SK-N-MC (cell line): Measurements from ENCODE around the gene WDR27.
"Not testable (repeated sequence)": the region's sequence is repeated elsewhere in the genome, so short reads cannot be mapped to it uniquely, and the experiment has no call there.

Source experiments
- DNase-seq: peaks from one replicate; pipeline ENCODE4 v3.0.0-alpha.2; 2011; ENCODE audit warnings: low read depth, low spot score
- H3K27ac ChIP-seq: fragments of 200-600 bp; sonication (generic); 2 replicates; pipeline ENCODE4 v1.5.1; 2016; ENCODE audit warnings: mixed run types
- H3K36me3 ChIP-seq: fragments of 200-600 bp; sonication (generic); 2 replicates; pipeline ENCODE4 v1.6.1; 2017; ENCODE audit warnings: antibody characterized with exemption, low read length, mixed read lengths; ENCODE audit not compliant: insufficient read depth
- H3K4me3 ChIP-seq: fragments of 200-600 bp; sonication (generic); 2 replicates; pipeline ENCODE4 v1.5.1; 2016
- H3K9ac ChIP-seq: fragments of 200-600 bp; sonication (generic); 2 replicates; pipeline ENCODE4 v1.8.0; 2017; ENCODE audit warnings: mixed run types, mixed read lengths; ENCODE audit not compliant: insufficient read length
- H3K9me3 ChIP-seq: fragments of 200-600 bp; sonication (generic); 2 replicates; pipeline ENCODE4 v1.6.1; 2017; ENCODE audit warnings: low read depth, mild to moderate bottlenecking, antibody characterized with exemption, low read length, moderate library complexity, mixed read lengths
- EZH2 ChIP-seq: fragments of 200-600 bp; sonication (generic); IDR thresholded peaks from one replicate; pipeline ENCODE4 v1.6.1; 2017; ENCODE audit warnings: antibody characterized with exemption
- FOXP2 ChIP-seq: optimal IDR thresholded peaks from 2 replicates; pipeline ENCODE3; 2011; ENCODE audit warnings: mild to moderate bottlenecking, moderate library complexity; ENCODE audit not compliant: insufficient read depth; ENCODE audit errors: extremely low read length, control extremely low read depth
- POLR2AphosphoS5 ChIP-seq: IDR thresholded peaks from 2 replicates; pipeline ENCODE4 v1.6.1; 2012; ENCODE audit warnings: mild to moderate bottlenecking, low read depth, low read length, borderline replicate concordance

WDR27 gene

GRCh38 chr6:169604076-169604475, 97.8 kb downstream of the WDR27 start:
- H3K9ac ChIP-seq: no peak overlapping the region
- TF ChIP-seq EZH2: no peak
- TF ChIP-seq POLR2AphosphoS5: no peak
- TF ChIP-seq FOXP2: no peak
- H3K27ac ChIP-seq: no peak overlapping the region
- peaks cover 10% of the 10 kb centered on the region for H3K36me3 ChIP-seq
- no peaks in the 10 kb centered on the region; the same call in 1 of the 2 replicates for H3K9me3 ChIP-seq
- H3K4me3 ChIP-seq: no peak overlapping the region
- no peak for DNase-seq

GRCh38 chr6:169601129-169601528, 100.7 kb downstream of the WDR27 start:
- DNase-seq, H3K4me3 ChIP-seq, H3K9ac ChIP-seq, H3K27ac ChIP-seq, H3K9me3 ChIP-seq: not testable (repeated sequence)
- peaks cover 16% of the 10 kb centered on the region for H3K36me3 ChIP-seq

DNA sequence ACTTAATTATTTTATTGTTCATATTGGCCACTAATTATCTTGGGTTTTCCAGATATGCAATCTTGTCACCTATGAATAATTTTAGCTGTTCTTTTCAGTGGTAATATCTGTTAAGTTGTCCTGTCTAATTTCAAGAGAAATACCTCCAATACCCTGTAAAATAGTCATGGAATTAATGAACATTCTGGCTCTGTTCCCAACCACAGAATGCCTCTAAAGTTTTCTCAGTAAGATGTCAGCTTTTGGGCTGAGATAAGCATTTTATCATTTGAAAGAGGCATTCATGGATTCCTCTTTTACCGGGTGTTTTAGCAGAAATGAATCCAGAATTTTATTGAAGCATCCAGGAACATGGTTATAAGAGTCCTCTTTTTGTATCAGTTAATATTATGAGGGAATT, 109.3 kb downstream of the WDR27 start:
- Histone ChIP-seq H3K9ac (peak overlapping the region; percentile 14), H3K27ac (peak overlapping the region; percentile 81), H3K9me3 (no peaks in the 10 kb centered on the region), H3K4me3 (peak overlapping the region; percentile 56), H3K36me3 (peaks cover 6% of the 10 kb centered on the region; the same call in 1 of the 2 replicates)
- peak; percentile 86 for DNase-seq
- TF ChIP-seq FOXP2 (no peak), POLR2AphosphoS5 (peak; percentile 46; the same call in 1 of the 2 replicates), EZH2 (no peak)

- TF ChIP-seq EZH2 (no peak), POLR2AphosphoS5 (no peak), FOXP2 (no peak)
- DNase-seq: no peak
- Histone ChIP-seq H3K36me3 (no peaks in the 10 kb centered on the region), H3K9me3 (no peaks in the 10 kb centered on the region), H3K9ac (no peak overlapping the region), H3K4me3 (no peak overlapping the region), H3K27ac (no peak overlapping the region)
Measured at GRCh38 chr6:169591616-169592015, 110.2 kb downstream of the WDR27 start.

- Histone ChIP-seq H3K4me3 (no peak overlapping the region), H3K9ac (no peak overlapping the region), H3K9me3 (no peaks in the 10 kb centered on the region), H3K36me3 (peaks cover 4% of the 10 kb centered on the region; the same call in 1 of the 2 replicates), H3K27ac (peak overlapping the region; percentile 80)
- no peak for DNase-seq
- TF ChIP-seq EZH2 (no peak), FOXP2 (no peak), POLR2AphosphoS5 (no peak)
Measured at GRCh38 chr6:169590376-169590939, 111.4 kb downstream of the WDR27 start.

- Histone ChIP-seq H3K9ac (no peak overlapping the region), H3K36me3 (peaks cover 4% of the 10 kb centered on the region; the same call in 1 of the 2 replicates), H3K4me3 (no peak overlapping the region), H3K27ac (peak overlapping the region; percentile 80), H3K9me3 (no peaks in the 10 kb centered on the region; the same call in 1 of the 2 replicates)
- TF ChIP-seq FOXP2 (no peak), POLR2AphosphoS5 (no peak), EZH2 (no peak)
- DNase-seq: no peak
Measured at GRCh38 chr6:169589699-169590257, 112.1 kb downstream of the WDR27 start.

DNA sequence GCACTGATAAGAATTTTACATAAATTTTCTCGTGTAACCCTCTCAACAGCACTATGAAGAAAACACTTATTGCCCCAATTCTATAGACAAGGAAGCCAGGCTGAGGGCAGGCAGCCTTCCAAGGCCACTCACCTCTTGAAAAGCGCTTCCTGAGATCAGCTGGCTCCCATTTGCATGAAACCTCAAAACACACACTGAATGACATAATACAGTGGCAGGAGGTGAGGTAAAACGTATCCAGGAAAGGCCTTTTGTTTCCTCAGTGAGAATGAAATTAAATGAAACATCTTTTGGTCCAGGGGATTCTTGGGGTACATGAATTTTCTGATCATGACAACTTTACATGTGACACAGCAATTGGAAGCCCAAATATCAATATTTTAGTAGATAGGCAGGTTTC, 112.5 kb downstream of the WDR27 start:
- H3K27ac ChIP-seq: peak overlapping the region; percentile 80
- no peak for DNase-seq

DNA sequence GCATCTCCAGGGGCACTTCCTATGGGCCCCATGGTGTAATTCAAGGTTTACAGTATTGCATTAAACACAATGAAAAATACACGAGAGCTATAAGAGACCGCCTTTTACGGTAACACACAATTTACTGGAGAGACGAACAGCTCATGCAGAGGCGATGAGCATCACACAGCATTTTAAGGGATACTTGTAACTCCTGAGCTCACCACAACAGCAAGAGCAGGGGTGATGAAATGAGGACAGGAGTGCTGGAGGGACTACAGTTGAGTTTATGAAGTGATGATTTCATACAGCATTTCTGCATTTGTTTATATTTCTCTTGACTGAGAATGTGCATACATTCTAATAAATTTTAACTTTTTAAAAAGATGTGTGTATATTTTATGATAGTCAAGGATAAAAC, 113.9 kb downstream of the WDR27 start:
- TF ChIP-seq FOXP2 (no peak), EZH2 (no peak), POLR2AphosphoS5 (no peak)
- peak; percentile 24 for DNase-seq
- no peaks in the 10 kb centered on the region; the same call in 1 of the 2 replicates for H3K9me3 ChIP-seq
- no peak overlapping the region for H3K9ac ChIP-seq
- H3K27ac ChIP-seq: peak overlapping the region; percentile 88
- H3K4me3 ChIP-seq: peak overlapping the region; percentile 62
- H3K36me3 ChIP-seq: peaks cover 4% of the 10 kb centered on the region; the same call in 1 of the 2 replicates

More for the DNA sequence above, 112.5 kb downstream of the WDR27 start:
- Histone ChIP-seq H3K36me3 (peaks cover 4% of the 10 kb centered on the region; the same call in 1 of the 2 replicates), H3K4me3 (no peak overlapping the region), H3K9ac (no peak overlapping the region), H3K9me3 (no peaks in the 10 kb centered on the region; the same call in 1 of the 2 replicates)
- no peak for TF ChIP-seq FOXP2
- TF ChIP-seq POLR2AphosphoS5: no peak
- TF ChIP-seq EZH2: no peak
